ENCODE data around the gene MYO9B. TPM values are rescaled to one million over a fixed set of nuclear protein-coding genes. Genes with fewer than 3 reads are reported as not detected.

The MYO9B gene
- total RNA-seq, 1 donor from 2014 or later, result 224 TPM

- intact Hi-C loops (cut with micrococcal nuclease), result no loop called here
Observed at GRCh38 chr19:17255150-17255621, 179.6 kb downstream of the MYO9B start.

GRCh38 chr19:17256130-17256529 is 180.6 kb downstream of the MYO9B start:
- intact Hi-C loops (cut with micrococcal nuclease), result no loop called here

- intact Hi-C loops (cut with micrococcal nuclease), result no loop called here
Observed at GRCh38 chr19:17259118-17259780, 183.7 kb downstream of the MYO9B start.

GRCh38 chr19:17259934-17260333 is 184.4 kb downstream of the MYO9B start:
- intact Hi-C loops (cut with micrococcal nuclease), result loop anchor here (2.0 kb wide), 1 partner anchor 25 kb away; no protein-coding TSS in a partner anchor

GRCh38 chr19:17260842-17261325 is 185.3 kb downstream of the MYO9B start:
- intact Hi-C loops (cut with micrococcal nuclease), result loop anchor here (1.0 to 2.0 kb wide), 4 partner anchors 21 to 205 kb away; no protein-coding TSS in a partner anchor

GRCh38 chr19:17262557-17262956 is 187.0 kb downstream of the MYO9B start:
- intact Hi-C loops (cut with micrococcal nuclease), result no loop called here

Other genes starting within 250 kb of the MYO9B start
- gene SIN3B, start 246.4 kb upstream of the MYO9B start, total RNA-seq, result 41.0 and 43.6 TPM in 2 replicates
- 0.12 and 0.17 TPM in 2 replicates for gene F2RL3, start 186.8 kb upstream of the MYO9B start, total RNA-seq
- gene CPAMD8, start 49.0 kb upstream of the MYO9B start, total RNA-seq, result 0.22 and 0.44 TPM in 2 replicates
- 22.8 and 28.6 TPM in 2 replicates for gene HAUS8, start 325 bp upstream of the MYO9B start, total RNA-seq
- 27.8 and 31.3 TPM in 2 replicates for gene USE1, start 139.6 kb downstream of the MYO9B start, total RNA-seq
- gene OCEL1, start 150.4 kb downstream of the MYO9B start, total RNA-seq, result 15.7 and 21.3 TPM in 2 replicates
- 6.4 and 6.5 TPM in 2 replicates for gene NR2F6, start 170.1 kb downstream of the MYO9B start, total RNA-seq
- gene USHBP1, start 189.0 kb downstream of the MYO9B start, total RNA-seq, result 0.22 and 0.80 TPM in 2 replicates
- 107 and 113 TPM in 2 replicates for gene BABAM1, start 191.7 kb downstream of the MYO9B start, total RNA-seq
- 3.7 and 4.5 TPM in 2 replicates for gene ANKLE1, start 206.1 kb downstream of the MYO9B start, total RNA-seq
- gene ABHD8, start 227.6 kb downstream of the MYO9B start, total RNA-seq, result 12.0 and 12.7 TPM in 2 replicates
- gene MRPL34, start 230.1 kb downstream of the MYO9B start, total RNA-seq, result 81.3 and 84.7 TPM in 2 replicates
- gene DDA1, start 233.8 kb downstream of the MYO9B start, total RNA-seq, result 44.5 and 45.8 TPM in 2 replicates

Measured in T-helper 1 cell treated with Interleukin-12 subunit alpha and Interleukin-12 subunit beta and Interleukin-4 antibody, amounts not matched to agents 30 ng/mL and 1 ng/mL, for 36 hours (primary cell).